ENCODE measurements around the gene CACNA1B.

GRCh38 chr9:138105123-138105415 lies 227.5 kb downstream of the CACNA1B start:
- no peak for TF ChIP-seq POLR2A (IDR thresholded peaks at IDR 0.05)
- TF ChIP-seq CTCF (IDR thresholded peaks at IDR 0.05): no peak
